Lower leg skin (tissue), 4 donors: ENCODE data around the gene OR2C1. TPM values are rescaled to one million over a fixed set of nuclear protein-coding genes. Genes with fewer than 3 reads are reported as not detected.

ENCODE experiments used
- DNase-seq, 2 donors: peaks; one replicate each; pipeline ENCODE4 v3.0.0-alpha.2; 2019; ENCODE audit warnings: low spot score in 2 of 2
- H3K4me3 ChIP-seq: fragments of 200-600 bp; sonication (generic); 2 replicates; pipeline ENCODE4 v1.5.1; 2017; ENCODE audit warnings: mild to moderate bottlenecking, low read depth; ENCODE audit not compliant: poor library complexity, severe bottlenecking
- POLR2A ChIP-seq, 2 donors: fragments of 450-650 bp; IDR thresholded peaks; one replicate each; pipeline ENCODE4 v1.6.1; 2016 to 2017; ENCODE audit warnings: antibody characterized with exemption in 2 of 2, mild to moderate bottlenecking in 1 of 2, moderate library complexity in 1 of 2
- WGBS, 2 donors: methylation state at CpG; one replicate each; pipeline ENCODE4 v1.1.5; 2018; 5-methylcytosine and 5-hydroxymethylcytosine counted together
- intact Hi-C: fragments of 100-400 bp; cut with DNase I; formaldehyde crosslinking; loops from one replicate; pipeline ENCODE4 v1.15.0; 2023; ENCODE audit warnings: low total_unique reads
- total RNA-seq, 4 donors: library from RNA; depleted of rRNA; stranded (reverse); fragments of >200 nt; gene quantifications; one replicate each; pipeline ENCODE4 v1.1.0, GENCODE V29; 2016
- TF ChIP-seq, protein P1 (sequence below), 3 donors: fragments of 450-650 bp; IDR thresholded peaks; one replicate each; pipeline ENCODE4 v1.5.1; 2016; ENCODE audit warnings: antibody characterized with exemption in 3 of 3, mild to moderate bottlenecking in 3 of 3, moderate library complexity in 2 of 3

The OR2C1 gene
- total RNA-seq, 4 donors from 2014 or later = 0.39 to 0.88 TPM; not detected in 2

DNA sequence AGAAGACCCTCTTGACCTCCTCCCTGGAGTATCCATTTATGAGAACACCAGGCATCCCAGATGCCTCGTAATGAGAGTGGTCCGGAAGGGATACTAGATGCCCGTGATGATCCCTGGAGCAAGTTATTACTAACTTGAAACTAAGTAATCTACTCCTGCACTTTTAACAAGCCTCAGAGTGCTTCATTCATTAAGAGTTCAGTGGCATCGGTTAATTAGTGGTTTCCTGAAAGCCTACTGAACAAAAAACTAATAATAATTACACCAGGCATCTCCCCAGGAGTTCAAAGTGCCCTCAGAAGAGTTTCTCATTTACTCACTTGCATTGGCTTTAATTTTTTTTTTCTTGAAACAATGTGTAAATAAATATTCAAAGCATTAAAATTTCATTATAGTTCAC lies 28.2 kb upstream of the OR2C1 start:
- intact Hi-C loops = no loop called here
- H3K4me3 ChIP-seq = no peak overlapping the region
- no peak for DNase-seq
- TF ChIP-seq, protein P1, sequence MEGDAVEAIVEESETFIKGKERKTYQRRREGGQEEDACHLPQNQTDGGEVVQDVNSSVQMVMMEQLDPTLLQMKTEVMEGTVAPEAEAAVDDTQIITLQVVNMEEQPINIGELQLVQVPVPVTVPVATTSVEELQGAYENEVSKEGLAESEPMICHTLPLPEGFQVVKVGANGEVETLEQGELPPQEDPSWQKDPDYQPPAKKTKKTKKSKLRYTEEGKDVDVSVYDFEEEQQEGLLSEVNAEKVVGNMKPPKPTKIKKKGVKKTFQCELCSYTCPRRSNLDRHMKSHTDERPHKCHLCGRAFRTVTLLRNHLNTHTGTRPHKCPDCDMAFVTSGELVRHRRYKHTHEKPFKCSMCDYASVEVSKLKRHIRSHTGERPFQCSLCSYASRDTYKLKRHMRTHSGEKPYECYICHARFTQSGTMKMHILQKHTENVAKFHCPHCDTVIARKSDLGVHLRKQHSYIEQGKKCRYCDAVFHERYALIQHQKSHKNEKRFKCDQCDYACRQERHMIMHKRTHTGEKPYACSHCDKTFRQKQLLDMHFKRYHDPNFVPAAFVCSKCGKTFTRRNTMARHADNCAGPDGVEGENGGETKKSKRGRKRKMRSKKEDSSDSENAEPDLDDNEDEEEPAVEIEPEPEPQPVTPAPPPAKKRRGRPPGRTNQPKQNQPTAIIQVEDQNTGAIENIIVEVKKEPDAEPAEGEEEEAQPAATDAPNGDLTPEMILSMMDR (IDR thresholded peaks at IDR 0.05) = no peak
- TF ChIP-seq POLR2A (IDR thresholded peaks at IDR 0.05) = no peak
- 81 to 84% methylated on average over 4 of the region's 4 CpGs for WGBS, 2 donors

DNA sequence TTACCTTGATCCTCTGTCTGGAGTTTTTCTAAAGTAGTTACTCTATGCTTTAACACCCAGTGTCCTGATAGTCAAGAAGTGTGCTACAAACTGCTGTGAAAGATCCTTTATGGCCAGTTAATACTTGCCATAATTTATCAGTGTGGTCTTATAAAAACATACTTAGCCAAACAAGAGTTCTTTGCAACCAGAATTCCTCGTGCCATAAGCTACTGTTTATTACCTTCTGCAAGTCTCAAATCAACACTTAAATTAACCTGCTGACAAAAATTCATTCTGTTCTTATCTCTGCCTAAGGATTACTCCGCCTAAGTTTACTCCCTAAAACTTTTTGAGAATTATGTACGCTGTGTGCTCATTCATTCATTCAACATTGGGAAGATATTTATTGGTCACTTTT lies 27.6 kb upstream of the OR2C1 start:
- WGBS, 2 donors = 44 to 67% methylated on average over 3 of the region's 3 CpGs
- intact Hi-C loops = no loop called here
- DNase-seq = no peak

DNA sequence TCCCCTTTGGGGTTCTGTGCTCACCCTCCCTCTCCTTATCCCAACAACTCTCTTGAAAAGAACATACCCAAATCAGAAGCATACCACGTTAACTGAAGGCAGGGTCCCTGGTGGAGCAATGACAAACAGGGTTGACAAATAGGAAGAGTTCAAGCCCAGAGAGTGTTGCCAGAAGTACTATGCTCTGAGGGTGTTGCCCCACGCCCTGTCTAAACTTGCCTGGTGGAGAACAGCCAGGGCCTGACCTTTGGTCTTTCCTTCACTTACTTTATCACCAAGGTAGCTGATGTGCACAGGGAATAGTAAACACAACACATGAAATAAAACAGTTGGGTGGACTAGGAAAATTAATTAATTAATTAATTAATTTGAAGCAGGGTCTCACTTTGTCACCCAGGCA lies 27.0 kb upstream of the OR2C1 start:
- TF ChIP-seq, protein P1 (IDR thresholded peaks at IDR 0.05) = no peak
- TF ChIP-seq POLR2A (IDR thresholded peaks at IDR 0.05) = no peak
- intact Hi-C loops = no loop called here
- H3K4me3 ChIP-seq = no peak overlapping the region
- WGBS, 2 donors = 45 to 55% methylated on average over 2 of the region's 2 CpGs
- DNase-seq = no peak

More for the DNA sequence above, 27.6 kb upstream of the OR2C1 start:
- no peak for TF ChIP-seq POLR2A (IDR thresholded peaks at IDR 0.05)
- TF ChIP-seq, protein P1 (IDR thresholded peaks at IDR 0.05) = no peak
- H3K4me3 ChIP-seq = no peak overlapping the region

- TF ChIP-seq, protein P1 (IDR thresholded peaks at IDR 0.05) = no peak
- TF ChIP-seq POLR2A (IDR thresholded peaks at IDR 0.05) = no peak
- 57 to 61% methylated on average over 2 of the region's 2 CpGs for WGBS, 2 donors
- intact Hi-C loops = no loop called here
- no peak overlapping the region for H3K4me3 ChIP-seq
- DNase-seq = no peak
These were observed 9.6 kb upstream of the OR2C1 start for GRCh38 chr16:3346041-3346440.

DNA sequence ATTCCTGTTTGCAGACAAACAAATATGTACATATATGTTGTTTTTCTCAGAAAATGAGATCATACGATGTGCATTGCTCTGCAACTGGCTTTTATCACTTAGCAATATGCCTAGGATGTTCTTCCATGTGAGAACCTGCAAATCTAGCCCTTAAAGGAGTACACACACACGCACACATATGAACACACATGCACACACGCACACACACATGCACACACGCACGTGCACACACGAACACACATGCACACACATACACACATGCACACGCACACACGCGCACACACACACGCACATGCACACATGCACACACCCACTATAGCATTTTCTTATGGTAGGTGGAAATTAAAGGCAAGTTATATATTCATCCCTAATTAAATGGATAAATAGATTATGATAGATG lies 8.1 kb upstream of the OR2C1 start:
- no peak for DNase-seq
- 52 to 59% methylated on average over 10 of the region's 10 CpGs for WGBS, 2 donors
- TF ChIP-seq, protein P1 (IDR thresholded peaks at IDR 0.05) = no peak
- no peak for TF ChIP-seq POLR2A (IDR thresholded peaks at IDR 0.05)
- H3K4me3 ChIP-seq = no peak overlapping the region
- intact Hi-C loops = no loop called here

DNA sequence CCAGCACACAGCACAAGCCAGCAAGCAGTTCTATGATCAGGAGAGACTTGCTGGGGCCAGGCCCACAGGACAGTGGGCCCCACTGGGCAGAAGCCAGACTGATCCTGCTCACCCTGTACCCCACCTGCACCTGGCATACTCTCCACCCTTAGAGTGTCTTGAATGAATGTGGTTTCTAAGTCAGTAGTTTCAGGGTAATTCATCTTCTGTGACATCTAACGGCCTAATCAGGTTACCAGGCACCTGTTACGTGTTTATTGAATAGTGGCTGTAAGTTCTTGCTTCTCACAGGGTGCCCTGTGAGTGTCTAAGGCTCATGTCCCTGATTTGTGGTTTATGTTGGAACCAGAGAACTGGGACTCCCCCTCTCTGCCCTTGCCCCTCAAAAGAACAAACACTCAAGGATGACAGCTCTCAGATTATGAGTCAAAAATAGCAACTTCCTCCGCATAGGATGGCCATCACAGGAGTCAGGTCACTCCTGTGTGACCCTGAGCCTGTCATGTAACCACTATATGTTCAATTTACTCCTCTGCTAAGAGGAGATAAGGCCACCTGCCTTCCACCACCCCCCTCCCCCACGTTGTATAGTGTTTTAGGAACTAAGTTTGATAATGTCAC lies 7.0 kb upstream of the OR2C1 start:
- TF ChIP-seq, protein P1 (IDR thresholded peaks at IDR 0.05) = no peak
- no peak overlapping the region for H3K4me3 ChIP-seq
- intact Hi-C loops = no loop called here
- 49 to 62% methylated on average over 4 of the region's 4 CpGs for WGBS, 2 donors
- DNase-seq = no peak
